Loucy (cell line): ENCODE data around the gene CUEDC2.
A peak's percentile ranks its signal among the peaks of the same experiment; 100 is the strongest.

ENCODE experiments used
- H2AFZ ChIP-seq: fragments of 200-600 bp; sonication (generic); 2 replicates; pipeline ENCODE4 v1.6.0; 2016; ENCODE audit warnings: antibody characterized with exemption, mild to moderate bottlenecking, low read length, moderate library complexity
- H3F3A ChIP-seq: fragments of 200-600 bp; 2 replicates; pipeline ENCODE4 v1.6.0; 2016; ENCODE audit warnings: antibody characterized with exemption, low read depth, mild to moderate bottlenecking
- H3K27me3 ChIP-seq: fragments of 200-600 bp; sonication (generic); 2 replicates; pipeline ENCODE4 v1.6.1; 2014; ENCODE audit warnings: low read length, mild to moderate bottlenecking; ENCODE audit not compliant: insufficient read depth, poor library complexity, severe bottlenecking
- H3K36me3 ChIP-seq: fragments of 200-600 bp; sonication (generic); 2 replicates; pipeline ENCODE4 v1.6.1; 2016; ENCODE audit warnings: low read length; ENCODE audit not compliant: insufficient read depth
- H3K4me1 ChIP-seq: fragments of 200-600 bp; sonication (generic); 2 replicates; pipeline ENCODE4 v1.5.1; 2014; ENCODE audit warnings: low read length, mild to moderate bottlenecking; ENCODE audit not compliant: insufficient read depth, poor library complexity, severe bottlenecking
- H3K4me2 ChIP-seq: fragments of 200-600 bp; sonication (generic); 2 replicates; pipeline ENCODE4 v1.6.0; 2014; ENCODE audit warnings: antibody characterized with exemption, low read length, low read depth, mild to moderate bottlenecking; ENCODE audit not compliant: poor library complexity, severe bottlenecking
- H3K4me3 ChIP-seq: fragments of 200-600 bp; sonication (generic); 2 replicates; pipeline ENCODE4 v1.5.1; 2014; ENCODE audit warnings: low read length, mild to moderate bottlenecking, mixed read lengths; ENCODE audit not compliant: poor library complexity, severe bottlenecking
- H3K79me2 ChIP-seq: fragments of 200-600 bp; sonication (generic); 2 replicates; pipeline ENCODE4 v1.6.1; 2014; ENCODE audit warnings: low read length; ENCODE audit not compliant: insufficient read depth
- H3K9ac ChIP-seq: fragments of 200-600 bp; sonication (generic); 2 replicates; pipeline ENCODE4 v1.6.0; 2014; ENCODE audit warnings: mild to moderate bottlenecking, low read depth, low read length, moderate library complexity; ENCODE audit not compliant: poor library complexity, severe bottlenecking
- H3K9me2 ChIP-seq: fragments of 200-600 bp; sonication (generic); replicated peaks from 2 replicates; pipeline ENCODE4 v1.6.1; 2016; ENCODE audit warnings: low read depth, low read length, mixed read lengths
- H3K9me3 ChIP-seq: fragments of 200-600 bp; sonication (generic); 2 replicates; pipeline ENCODE4 v1.6.1; 2014; ENCODE audit warnings: mild to moderate bottlenecking, antibody characterized with exemption, low read length, low read depth; ENCODE audit not compliant: insufficient read depth
- H4K20me1 ChIP-seq: fragments of 200-600 bp; sonication (generic); 2 replicates; pipeline ENCODE4 v1.6.0; 2014; ENCODE audit warnings: antibody characterized with exemption, low read length, mild to moderate bottlenecking; ENCODE audit not compliant: insufficient read depth, poor library complexity, severe bottlenecking
- EZH2phosphoT487 ChIP-seq: fragments of 200-600 bp; IDR thresholded peaks from 2 replicates; pipeline ENCODE4 v1.6.1; 2018; ENCODE audit warnings: antibody characterized with exemption, mild to moderate bottlenecking, moderate library complexity, borderline replicate concordance
- TF ChIP-seq, protein P1 (sequence below): fragments of 200-600 bp; sonication (generic); conservative IDR thresholded peaks from 2 replicates; pipeline ENCODE4 v1.5.1; 2014; ENCODE audit warnings: mild to moderate bottlenecking, antibody characterized with exemption, low read length

CUEDC2 gene

GRCh38 chr10:102420714-102421506, 11.5 kb downstream of the CUEDC2 start, which contains the start of gene FBXL15:
TSS of gene FBXL15 (plus strand) at chr10:102420836. CDS start at chr10:102421130, 294 bp downstream.
- TF ChIP-seq, protein P1, sequence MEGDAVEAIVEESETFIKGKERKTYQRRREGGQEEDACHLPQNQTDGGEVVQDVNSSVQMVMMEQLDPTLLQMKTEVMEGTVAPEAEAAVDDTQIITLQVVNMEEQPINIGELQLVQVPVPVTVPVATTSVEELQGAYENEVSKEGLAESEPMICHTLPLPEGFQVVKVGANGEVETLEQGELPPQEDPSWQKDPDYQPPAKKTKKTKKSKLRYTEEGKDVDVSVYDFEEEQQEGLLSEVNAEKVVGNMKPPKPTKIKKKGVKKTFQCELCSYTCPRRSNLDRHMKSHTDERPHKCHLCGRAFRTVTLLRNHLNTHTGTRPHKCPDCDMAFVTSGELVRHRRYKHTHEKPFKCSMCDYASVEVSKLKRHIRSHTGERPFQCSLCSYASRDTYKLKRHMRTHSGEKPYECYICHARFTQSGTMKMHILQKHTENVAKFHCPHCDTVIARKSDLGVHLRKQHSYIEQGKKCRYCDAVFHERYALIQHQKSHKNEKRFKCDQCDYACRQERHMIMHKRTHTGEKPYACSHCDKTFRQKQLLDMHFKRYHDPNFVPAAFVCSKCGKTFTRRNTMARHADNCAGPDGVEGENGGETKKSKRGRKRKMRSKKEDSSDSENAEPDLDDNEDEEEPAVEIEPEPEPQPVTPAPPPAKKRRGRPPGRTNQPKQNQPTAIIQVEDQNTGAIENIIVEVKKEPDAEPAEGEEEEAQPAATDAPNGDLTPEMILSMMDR = no peak
- no peak for TF ChIP-seq EZH2phosphoT487

GRCh38 chr10:102420181-102420713, 12.1 kb downstream of the CUEDC2 start:
- no peak for TF ChIP-seq EZH2phosphoT487
- H3K27me3 ChIP-seq = no peaks in the 10 kb centered on the region
- H4K20me1 ChIP-seq = no peaks in the 10 kb centered on the region
- H3K9me2 ChIP-seq = no peaks in the 10 kb centered on the region
- H3K4me2 ChIP-seq = peak overlapping the region; percentile 97
- H2AFZ ChIP-seq = peak overlapping the region; percentile 89
- peaks cover 25% of the 10 kb centered on the region for H3K4me1 ChIP-seq
- H3K79me2 ChIP-seq = peaks cover 19% of the 10 kb centered on the region
- peak overlapping the region; percentile 76 for H3K9ac ChIP-seq
- H3F3A ChIP-seq = no peaks in the 10 kb centered on the region
- H3K4me3 ChIP-seq = peak overlapping the region; percentile 79
- no peaks in the 10 kb centered on the region; the same call in 1 of the 2 replicates for H3K36me3 ChIP-seq
- H3K9me3 ChIP-seq = no peaks in the 10 kb centered on the region

More at GRCh38 chr10:102420714-102421506, 11.5 kb downstream of the CUEDC2 start, which contains the start of gene FBXL15:
- H3K4me2 ChIP-seq = peak within 1 kb of the TSS; percentile 97
- peak within 1 kb of the TSS; percentile 89 for H2AFZ ChIP-seq
- H3K4me3 ChIP-seq = peak within 1 kb of the TSS; percentile 79
- no peaks in the 10 kb centered on the region for H3K9me3 ChIP-seq
- peak within 1 kb of the TSS; percentile 76 for H3K9ac ChIP-seq
- H3K9me2 ChIP-seq = no peaks in the 10 kb centered on the region
- H4K20me1 ChIP-seq = no peaks in the 10 kb centered on the region
- no peaks in the 10 kb centered on the region for H3K27me3 ChIP-seq
- H3K79me2 ChIP-seq = peaks cover 19% of the 10 kb centered on the region
- no peaks in the 10 kb centered on the region; the same call in 1 of the 2 replicates for H3K36me3 ChIP-seq
- H3F3A ChIP-seq = no peaks in the 10 kb centered on the region
- H3K4me1 ChIP-seq = peaks cover 25% of the 10 kb centered on the region

- Histone ChIP-seq H3K4me1 (peaks cover 25% of the 10 kb centered on the region), H4K20me1 (no peaks in the 10 kb centered on the region), H3K4me2 (peak overlapping the region; percentile 97), H3F3A (no peaks in the 10 kb centered on the region), H3K9me3 (no peaks in the 10 kb centered on the region), H3K79me2 (peaks cover 19% of the 10 kb centered on the region), H3K9me2 (no peaks in the 10 kb centered on the region), H3K27me3 (no peaks in the 10 kb centered on the region), H2AFZ (no peak overlapping the region), H3K36me3 (no peaks in the 10 kb centered on the region; the same call in 1 of the 2 replicates), H3K4me3 (peak overlapping the region; percentile 79), H3K9ac (peak overlapping the region; percentile 76)
- TF ChIP-seq, protein P1 = no peak
- no peak for TF ChIP-seq EZH2phosphoT487
These were observed 12.8 kb downstream of the CUEDC2 start for GRCh38 chr10:102419269-102420180.
